Esophagus squamous epithelium (tissue), 5 donors: ENCODE measurements around the gene NACA. TPM values are rescaled to one million over a fixed set of nuclear protein-coding genes. Genes with fewer than 3 reads are reported as not detected.
"Not testable (repeated sequence)": the region's sequence is repeated elsewhere in the genome, so short reads cannot be mapped to it uniquely, and the experiment has no call there.

Experiments
- DNase-seq: peaks from one replicate; lab custom pipeline; 2025; lab: John Stamatoyannopoulos, UW
- H3K27ac ChIP-seq, 4 donors: fragments of 200-600 bp; sonication (generic); one replicate each; pipeline ENCODE4 v1.5.1; 2016 to 2019; ENCODE audit warnings: mild to moderate bottlenecking in 1 of 4
- H3K27me3 ChIP-seq, 4 donors: fragments of 200-600 bp; sonication (generic); 1 replicate in 3 of 4; 2 replicates in 1 of 4; pipeline versions ENCODE4 v1.5.1 to v1.6.0; 2017 to 2021; ENCODE audit warnings: antibody characterized with exemption in 1 of 4
- H3K36me3 ChIP-seq, 3 donors: fragments of 200-600 bp; sonication (generic); one replicate each; pipeline ENCODE4 v1.5.1; 2016 to 2019
- H3K4me1 ChIP-seq, 3 donors: fragments of 200-600 bp; sonication (generic); one replicate each; pipeline ENCODE4 v1.5.1; 2017 to 2019
- H3K4me3 ChIP-seq, 4 donors: fragments of 200-600 bp; sonication (generic); 1 replicate in 3 of 4; 2 replicates in 1 of 4; pipeline ENCODE4 v1.5.1; 2016 to 2019; ENCODE audit warnings: mild to moderate bottlenecking in 2 of 4, moderate library complexity in 1 of 4
- H3K9me3 ChIP-seq, 3 donors: fragments of 200-600 bp; sonication (generic); one replicate each; pipeline ENCODE4 v1.5.1; 2016 to 2019
- POLR2A ChIP-seq, 4 donors: fragments of 450-650 bp; IDR thresholded peaks; one replicate each; pipeline ENCODE4 v1.6.1; 2017; ENCODE audit warnings: antibody characterized with exemption in 4 of 4, mild to moderate bottlenecking in 4 of 4, moderate library complexity in 3 of 4
- WGBS, 2 donors: methylation state at CpG; one replicate each; pipeline ENCODE4 v1.1.5; 2018; 5-methylcytosine and 5-hydroxymethylcytosine counted together
- intact Hi-C: fragments of 100-400 bp; cut with DNase I; formaldehyde crosslinking; loops from one replicate; pipeline ENCODE4 v1.15.0; 2022
- total RNA-seq, 4 donors: library from RNA; depleted of rRNA; stranded (reverse); fragments of >200 nt; gene quantifications; one replicate each; pipeline ENCODE4 v1.1.0, GENCODE V29; 2016
- TF ChIP-seq, protein P1 (sequence below), 6 experiments: fragments of 450-650 bp in 4 of 6; fragments of 200-600 bp in 2 of 6; sonication (generic) in 2 of 6; IDR thresholded peaks; one replicate each; pipeline ENCODE4 v1.5.1; 2016 to 2019; ENCODE audit warnings: antibody characterized with exemption in 6 of 6, mild to moderate bottlenecking in 4 of 6, moderate library complexity in 4 of 6
- donor health status: DM: yes; HTN: yes; CAD: no.

The NACA gene
- total RNA-seq, 4 donors from 2014 or later, result 1,083 to 1,907 (median 1,546) TPM

DNA sequence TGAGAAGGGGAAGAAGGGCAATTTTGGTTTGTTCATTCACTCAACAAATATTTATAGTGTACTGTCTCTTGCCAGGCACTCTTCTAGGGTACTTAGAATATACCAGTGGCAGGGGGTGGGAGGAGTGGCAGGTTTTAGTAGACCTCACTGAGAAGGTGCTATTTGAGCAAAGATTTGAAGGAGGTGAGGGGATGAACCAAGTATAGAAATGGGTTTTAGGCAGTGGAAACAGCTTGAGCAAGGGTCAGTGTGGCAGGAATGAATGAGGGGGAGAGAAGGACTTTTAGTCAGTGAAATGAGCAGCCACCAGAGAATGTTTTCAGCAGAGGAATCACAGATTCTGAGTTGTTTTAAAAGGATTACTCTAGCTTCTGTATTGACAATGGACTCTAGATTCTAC, 24.8 kb upstream of the NACA start:
- intact Hi-C loops, result no loop called here
- Histone ChIP-seq H3K4me3 (no peak overlapping the region), H3K27ac (no peak overlapping the region), H3K4me1 (peaks cover 0 to 19% (median 8%) of the 10 kb centered on the region in 3 donors), H3K36me3 (peaks cover 0 to 31% (median 0%) of the 10 kb centered on the region in 3 donors), H3K9me3 (no peaks in the 10 kb centered on the region), H3K27me3 (no peaks in the 10 kb centered on the region)
- no peak for TF ChIP-seq POLR2A (IDR thresholded peaks at IDR 0.05)
- TF ChIP-seq, protein P1, sequence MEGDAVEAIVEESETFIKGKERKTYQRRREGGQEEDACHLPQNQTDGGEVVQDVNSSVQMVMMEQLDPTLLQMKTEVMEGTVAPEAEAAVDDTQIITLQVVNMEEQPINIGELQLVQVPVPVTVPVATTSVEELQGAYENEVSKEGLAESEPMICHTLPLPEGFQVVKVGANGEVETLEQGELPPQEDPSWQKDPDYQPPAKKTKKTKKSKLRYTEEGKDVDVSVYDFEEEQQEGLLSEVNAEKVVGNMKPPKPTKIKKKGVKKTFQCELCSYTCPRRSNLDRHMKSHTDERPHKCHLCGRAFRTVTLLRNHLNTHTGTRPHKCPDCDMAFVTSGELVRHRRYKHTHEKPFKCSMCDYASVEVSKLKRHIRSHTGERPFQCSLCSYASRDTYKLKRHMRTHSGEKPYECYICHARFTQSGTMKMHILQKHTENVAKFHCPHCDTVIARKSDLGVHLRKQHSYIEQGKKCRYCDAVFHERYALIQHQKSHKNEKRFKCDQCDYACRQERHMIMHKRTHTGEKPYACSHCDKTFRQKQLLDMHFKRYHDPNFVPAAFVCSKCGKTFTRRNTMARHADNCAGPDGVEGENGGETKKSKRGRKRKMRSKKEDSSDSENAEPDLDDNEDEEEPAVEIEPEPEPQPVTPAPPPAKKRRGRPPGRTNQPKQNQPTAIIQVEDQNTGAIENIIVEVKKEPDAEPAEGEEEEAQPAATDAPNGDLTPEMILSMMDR (IDR thresholded peaks at IDR 0.05), result no peak
- DNase-seq, result no peak

DNA sequence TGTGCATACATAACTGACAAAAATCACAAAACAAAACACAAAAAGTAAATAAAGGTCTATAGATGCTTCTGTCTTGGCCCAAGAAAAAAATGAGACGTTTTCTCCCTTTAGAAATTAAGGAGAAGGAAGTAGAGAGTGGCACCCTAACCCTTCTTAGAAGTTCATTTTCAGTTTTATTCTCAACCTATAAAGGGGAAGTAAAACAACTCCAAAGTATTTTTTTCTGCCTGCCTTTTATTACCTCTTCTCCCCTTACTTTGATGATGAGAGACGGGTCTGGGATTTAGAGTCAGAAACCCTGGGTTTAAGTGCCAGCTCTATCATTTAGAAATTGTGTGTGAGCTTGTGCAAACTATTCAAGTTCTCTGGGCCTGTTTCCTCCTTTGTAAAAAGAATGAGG, 24.3 kb upstream of the NACA start:
- H3K36me3 ChIP-seq, result peaks cover 0 to 36% (median 0%) of the 10 kb centered on the region in 3 donors
- H3K4me1 ChIP-seq, result peaks cover 0 to 19% (median 8%) of the 10 kb centered on the region in 3 donors
- no peak overlapping the region for H3K4me3 ChIP-seq
- intact Hi-C loops, result no loop called here
- H3K9me3 ChIP-seq, result no peaks in the 10 kb centered on the region
- no peak overlapping the region for H3K27ac ChIP-seq
- DNase-seq, result no peak
- TF ChIP-seq, protein P1 (IDR thresholded peaks at IDR 0.05), result no peak
- TF ChIP-seq POLR2A (IDR thresholded peaks at IDR 0.05), result no peak
- no peaks in the 10 kb centered on the region for H3K27me3 ChIP-seq
- WGBS, 2 donors, result 42 to 59% methylated on average over 2 of the region's 2 CpGs

DNA sequence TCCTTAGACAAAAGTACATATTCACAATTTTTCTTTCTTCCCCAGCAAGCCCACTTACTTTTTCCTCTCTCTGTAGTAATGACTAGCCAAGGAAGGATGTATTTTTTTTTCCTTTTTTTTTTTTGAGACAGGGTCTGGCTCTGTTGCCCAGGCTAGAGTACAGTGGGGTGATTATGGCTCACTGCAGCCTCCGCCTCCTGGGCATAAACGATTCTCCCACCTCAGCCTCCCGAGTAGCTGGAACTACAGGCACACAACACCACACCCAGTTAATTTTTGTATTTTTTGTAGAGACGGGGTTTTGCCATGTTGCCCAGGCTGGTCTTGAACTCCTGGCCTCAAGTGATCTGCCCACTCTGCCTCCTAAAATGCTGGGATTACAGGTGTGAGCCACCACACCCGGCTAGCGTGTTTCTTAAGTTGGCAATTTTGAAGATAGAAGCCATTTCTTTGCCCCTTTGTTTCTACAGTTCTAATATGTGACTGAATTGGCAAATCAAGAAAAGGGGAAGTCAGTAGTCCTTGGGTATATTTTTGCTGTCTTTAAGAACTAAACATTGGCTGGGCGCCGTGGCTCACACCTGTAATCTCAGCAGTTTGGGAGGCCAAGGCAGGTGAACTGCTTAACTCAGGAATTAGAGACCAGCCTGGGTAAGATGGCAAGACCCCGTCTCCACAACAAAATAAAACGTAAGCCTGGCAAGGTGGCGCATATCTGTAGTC, 3.2 kb upstream of the NACA start:
- 94 to 96% methylated on average over 6 to 11 of the region's 11 CpGs for WGBS, 2 donors
- no peak overlapping the region for H3K4me3 ChIP-seq
- DNase-seq, result no peak
- TF ChIP-seq, protein P1 (IDR thresholded peaks at IDR 0.05), result no peak
- TF ChIP-seq POLR2A (IDR thresholded peaks at IDR 0.05), result no peak
- no peak overlapping the region for H3K27ac ChIP-seq
- intact Hi-C loops, result loop anchor here (10.0 kb wide), 1 partner anchor 83 kb away; the partner anchor contains the start of gene ATP5F1B
- H3K27me3 ChIP-seq, result no peaks in the 10 kb centered on the region
- H3K36me3 ChIP-seq, result peaks cover 0 to 37% (median 0%) of the 10 kb centered on the region in 3 donors
- peaks cover 5 to 19% (median 6%) of the 10 kb centered on the region in 3 donors for H3K4me1 ChIP-seq
- no peaks in the 10 kb centered on the region for H3K9me3 ChIP-seq

DNA sequence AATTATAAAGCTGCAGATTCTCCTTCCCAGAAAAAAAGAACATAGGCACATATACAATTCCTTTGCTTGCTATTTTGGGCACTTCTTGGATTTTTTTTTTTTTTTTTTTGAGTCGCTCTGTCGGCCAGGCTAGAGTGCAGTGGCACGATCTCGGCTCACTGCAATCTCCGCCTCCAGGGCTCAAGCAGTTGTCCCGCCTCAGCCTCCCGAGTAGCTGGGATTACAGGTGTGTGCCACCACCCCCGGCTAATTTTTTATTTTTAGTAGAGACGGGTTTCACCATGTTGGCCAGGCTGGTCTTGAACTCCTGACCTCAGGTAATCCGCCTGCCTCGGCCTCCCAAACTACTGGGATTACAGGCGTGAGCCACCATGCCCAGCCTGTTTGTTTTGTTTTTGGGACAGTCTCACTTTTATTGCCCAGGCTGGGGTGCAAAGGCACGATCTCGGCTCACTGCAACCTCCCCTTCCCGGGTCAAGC, 1.1 kb upstream of the NACA start:
- H3K36me3 ChIP-seq, result peaks cover 0 to 23% (median 0%) of the 10 kb centered on the region in 3 donors
- peaks cover 18 to 40% (median 27%) of the 10 kb centered on the region in 3 donors for H3K4me1 ChIP-seq
- intact Hi-C loops, result loop anchor here (10.0 kb wide), 1 partner anchor 81 kb away; the partner anchor contains the start of gene ATP5F1B
- peak overlapping the region in 3 of 4 donors; percentile 75 to 78 (median 76) for H3K4me3 ChIP-seq
- DNase-seq, H3K27me3 ChIP-seq, H3K9me3 ChIP-seq: not testable (repeated sequence)
- 85 to 89% methylated on average over 14 of the region's 15 CpGs for WGBS, 2 donors
- peak overlapping the region; percentile 91 to 96 (median 93) for H3K27ac ChIP-seq

DNA sequence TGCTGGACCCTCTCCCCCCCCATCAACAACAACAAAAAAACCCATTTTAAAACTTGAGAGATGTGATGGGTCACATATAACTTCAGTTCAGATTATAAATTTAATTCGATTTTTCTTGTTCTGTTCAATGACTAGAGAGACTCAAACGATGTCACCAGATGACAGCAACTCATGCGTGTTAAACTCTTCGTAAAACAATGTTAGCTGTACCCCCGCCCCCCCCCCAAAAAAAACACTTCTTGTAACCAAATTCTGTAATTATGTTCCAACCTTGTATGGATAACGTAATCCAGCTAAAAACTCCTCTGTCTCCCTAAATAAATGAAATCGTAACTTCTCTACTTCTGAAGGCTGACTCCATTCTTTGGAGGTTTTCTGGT, 614 bp upstream of the NACA start:
- 26 to 28% methylated on average over 7 of the region's 7 CpGs for WGBS, 2 donors
- Histone ChIP-seq H3K27ac (peak overlapping the region; percentile 91 to 96 (median 93)), H3K4me3 (peak overlapping the region; percentile 70 to 78 (median 76)), H3K36me3 (peaks cover 0 to 23% (median 0%) of the 10 kb centered on the region in 3 donors), H3K27me3 (no peaks in the 10 kb centered on the region), H3K4me1 (peaks cover 23 to 45% (median 32%) of the 10 kb centered on the region in 3 donors), H3K9me3 (no peaks in the 10 kb centered on the region)
- DNase-seq, result no peak
- TF ChIP-seq POLR2A (IDR thresholded peaks at IDR 0.05), result no peak
- TF ChIP-seq, protein P1 (IDR thresholded peaks at IDR 0.05), result no peak
- intact Hi-C loops, result loop anchor here (10.0 kb wide), 1 partner anchor 81 kb away; the partner anchor contains the start of gene ATP5F1B
